Stimulated activated CD8-positive, alpha-beta memory T cell treated with anti-CD3 and anti-CD28 coated beads, Interleukin-15, amount 100 ng/mL, for 1 hour (primary cell): ENCODE data around the gene CCDC39.
"Not testable (repeated sequence)": the region's sequence is repeated elsewhere in the genome, so short reads cannot be mapped to it uniquely, and the experiment has no call there.

ENCODE experiments used
- DNase-seq: peaks from one replicate; pipeline ENCODE4 v3.0.0-alpha.2; 2020; ENCODE audit warnings: low read depth

Gene CCDC39

GRCh38 chr3:180624714-180625113 is 54.6 kb downstream of the CCDC39 start:
- DNase-seq: no peak

- no peak for DNase-seq
Measured at GRCh38 chr3:180619723-180620122, 59.6 kb downstream of the CCDC39 start.

GRCh38 chr3:180618563-180618962 is 60.7 kb downstream of the CCDC39 start:
- not testable (repeated sequence) for DNase-seq

GRCh38 chr3:180617049-180617448 is 62.2 kb downstream of the CCDC39 start:
- no peak for DNase-seq

- no peak for DNase-seq
Measured at GRCh38 chr3:180615954-180616353, 63.3 kb downstream of the CCDC39 start.

GRCh38 chr3:180612364-180612763 is 66.9 kb downstream of the CCDC39 start:
- no peak for DNase-seq

- no peak for DNase-seq
Measured at GRCh38 chr3:180611006-180611405, 68.3 kb downstream of the CCDC39 start.

GRCh38 chr3:180601688-180602666 is 77.3 kb downstream of the CCDC39 start, which contains the start of gene TTC14:
TSS of gene TTC14 (plus strand) at chr3:180602163. CDS start at chr3:180602262, 99 bp downstream.
- peak; percentile 84 for DNase-seq

- no peak for DNase-seq
Measured at GRCh38 chr3:180600473-180600872, 78.8 kb downstream of the CCDC39 start.

GRCh38 chr3:180595559-180595935 is 83.7 kb downstream of the CCDC39 start:
- DNase-seq: no peak

- no peak for DNase-seq
Measured at GRCh38 chr3:180594631-180595558, 84.4 kb downstream of the CCDC39 start.

- DNase-seq: not testable (repeated sequence)
Measured at GRCh38 chr3:180593631-180594030, 85.7 kb downstream of the CCDC39 start.

- DNase-seq: no peak
Measured at GRCh38 chr3:180590396-180590795, 88.9 kb downstream of the CCDC39 start.

GRCh38 chr3:180580934-180581333 is 98.4 kb downstream of the CCDC39 start:
- no peak for DNase-seq

- no peak for DNase-seq
Measured at GRCh38 chr3:180575571-180575970, 103.7 kb downstream of the CCDC39 start.

GRCh38 chr3:180571831-180572598 is 107.3 kb downstream of the CCDC39 start:
- no peak for DNase-seq

GRCh38 chr3:180570238-180570637 is 109.1 kb downstream of the CCDC39 start:
- DNase-seq: no peak

GRCh38 chr3:180564676-180565075 is 114.6 kb downstream of the CCDC39 start:
- no peak for DNase-seq
